ENCODE data around the gene NAALADL2. TPM values are rescaled to one million over a fixed set of nuclear protein-coding genes. Genes with fewer than 3 reads are reported as not detected.

The NAALADL2 gene
- total and polyA plus RNA-seq, 2 of the 13 experiments (the other 11 are each of a cell fraction or from before 2014, with no cell fraction given) = 0.08 TPM; not detected in 1

GRCh38 chr3:175279911-175280310, 420.8 kb downstream of the NAALADL2 start (continued):
- TF ChIP-seq, protein P1, sequence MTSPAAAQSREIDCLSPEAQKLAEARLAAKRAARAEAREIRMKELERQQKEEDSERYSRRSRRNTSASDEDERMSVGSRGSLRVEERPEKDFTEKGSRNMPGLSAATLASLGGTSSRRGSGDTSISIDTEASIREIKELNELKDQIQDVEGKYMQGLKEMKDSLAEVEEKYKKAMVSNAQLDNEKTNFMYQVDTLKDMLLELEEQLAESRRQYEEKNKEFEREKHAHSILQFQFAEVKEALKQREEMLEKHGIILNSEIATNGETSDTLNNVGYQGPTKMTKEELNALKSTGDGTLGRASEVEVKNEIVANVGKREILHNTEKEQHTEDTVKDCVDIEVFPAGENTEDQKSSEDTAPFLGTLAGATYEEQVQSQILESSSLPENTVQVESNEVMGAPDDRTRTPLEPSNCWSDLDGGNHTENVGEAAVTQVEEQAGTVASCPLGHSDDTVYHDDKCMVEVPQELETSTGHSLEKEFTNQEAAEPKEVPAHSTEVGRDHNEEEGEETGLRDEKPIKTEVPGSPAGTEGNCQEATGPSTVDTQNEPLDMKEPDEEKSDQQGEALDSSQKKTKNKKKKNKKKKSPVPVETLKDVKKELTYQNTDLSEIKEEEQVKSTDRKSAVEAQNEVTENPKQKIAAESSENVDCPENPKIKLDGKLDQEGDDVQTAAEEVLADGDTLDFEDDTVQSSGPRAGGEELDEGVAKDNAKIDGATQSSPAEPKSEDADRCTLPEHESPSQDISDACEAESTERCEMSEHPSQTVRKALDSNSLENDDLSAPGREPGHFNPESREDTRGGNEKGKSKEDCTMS (CRISPR knock-in tag; conservative IDR thresholded peaks at IDR 0.05) = no peak
- no peak for TF ChIP-seq ZMYM2 (CRISPR knock-in tag; IDR thresholded peaks at IDR 0.05)
- no peak for TF ChIP-seq ZNF296 (CRISPR knock-in tag; conservative IDR thresholded peaks at IDR 0.05)
- TF ChIP-seq ZNF777 (CRISPR knock-in tag; IDR thresholded peaks at IDR 0.05) = no peak
- no peak for TF ChIP-seq ZNF569 (CRISPR knock-in tag; IDR thresholded peaks at IDR 0.05; ENCODE audit: borderline replicate concordance)
- TF ChIP-seq AGO2 (optimal IDR thresholded peaks at IDR 0.05; ENCODE audit: low read depth, low read length) = no peak
- TF ChIP-seq SP1 (IDR thresholded peaks at IDR 0.05) = no peak
- TF ChIP-seq SP1 (CRISPR knock-in tag; IDR thresholded peaks at IDR 0.05) = no peak
- TF ChIP-seq ZNF263 (CRISPR knock-in tag; IDR thresholded peaks at IDR 0.05) = no peak
- TF ChIP-seq NFIC (IDR thresholded peaks at IDR 0.05; ENCODE audit: low read length) = no peak
- TF ChIP-seq STAT5B (CRISPR knock-in tag; IDR thresholded peaks at IDR 0.05) = no peak

GRCh38 chr3:175287361-175287963, 428.3 kb downstream of the NAALADL2 start:
- Histone ChIP-seq H3K36me3 (replicated peaks in 1 of 2; ENCODE audit: control insufficient read depth in 1 of 2, insufficient read depth in 2 of 2, low read length in 2 of 2) (no peaks in the 10 kb centered on the region), H4K20me1 (ENCODE audit: insufficient read depth, low read length) (no peaks in the 10 kb centered on the region), H2AFZ (ENCODE audit: low read length) (no peak overlapping the region), H3K27me3 (ENCODE audit: control insufficient read depth in 1 of 2, insufficient read depth in 2 of 2, low read length in 2 of 2) (no peaks in the 10 kb centered on the region; a peak in 1 of 5 replicates), H3K4me2 (ENCODE audit: low read depth, low read length) (no peak overlapping the region), H3K27ac (ENCODE audit: extremely low read length, insufficient read depth, low read length) (no peak overlapping the region), H3K9ac (ENCODE audit: insufficient read depth, low read depth, low read length) (no peak overlapping the region), H3K4me1 (ENCODE audit: insufficient read depth, low read length) (no peaks in the 10 kb centered on the region), H3K4me3 (replicated peaks in 1 of 3; ENCODE audit: insufficient read depth in 1 of 3, low read depth in 2 of 3, low read length in 3 of 3) (no peak overlapping the region), H3K79me2 (ENCODE audit: insufficient read depth, low read length) (no peaks in the 10 kb centered on the region), H3K9me3 (ENCODE audit: low read length) (no peaks in the 10 kb centered on the region)
- ChIA-PET POLR2A (no interaction called here), CTCF (ENCODE audit: low intra/inter-chr PET ratio, low total read pairs) (no interaction called here)
- ATAC-seq (no peak), FAIRE-seq (no peak), DNase-seq (ENCODE audit: low spot score) (no peak)
- WGBS (ENCODE audit: low lambda C conversion rate) = 27% methylated on average over 3 of the region's 3 CpGs
- in situ Hi-C loops (cut with HindIII; ENCODE audit: extremely low pct_ligation_motif_present, low pct_unique_long_range_greater_than_20kb) (no loop called here), intact Hi-C loops (cut with micrococcal nuclease; ENCODE audit: unreplicated experiment) (no loop called here)
- BruUV-seq (replicated peaks) = no TSS peak
- TF ChIP-seq ZNF614 (CRISPR knock-in tag; IDR thresholded peaks at IDR 0.05; ENCODE audit: borderline replicate concordance) (no peak), PITX1 (CRISPR knock-in tag; IDR thresholded peaks at IDR 0.05) (no peak), DNMT3B (CRISPR knock-in tag; conservative IDR thresholded peaks at IDR 0.05) (no peak), CSRNP2 (CRISPR knock-in tag; conservative IDR thresholded peaks at IDR 0.05; ENCODE audit: low read depth) (no peak), TP53 (CRISPR knock-in tag; conservative IDR thresholded peaks at IDR 0.05) (no peak)
- TF ChIP-seq, protein P1 (CRISPR knock-in tag; conservative IDR thresholded peaks at IDR 0.05) = no peak
